Activated CD8-positive, alpha-beta memory T cell treated with anti-CD3 and anti-CD28 coated beads for 4 hours (primary cell): ENCODE results near the gene FIGNL1.
A peak's percentile ranks its signal among the peaks of the same experiment; 100 is the strongest.
"Not testable (repeated sequence)": the region's sequence is repeated elsewhere in the genome, so short reads cannot be mapped to it uniquely, and the experiment has no call there.

Source experiments
- DNase-seq, 2 donors: peaks; one replicate each; pipeline ENCODE4 v3.0.0-alpha.2; 2020; ENCODE audit warnings: low read depth in 2 of 2

FIGNL1 gene

DNA sequence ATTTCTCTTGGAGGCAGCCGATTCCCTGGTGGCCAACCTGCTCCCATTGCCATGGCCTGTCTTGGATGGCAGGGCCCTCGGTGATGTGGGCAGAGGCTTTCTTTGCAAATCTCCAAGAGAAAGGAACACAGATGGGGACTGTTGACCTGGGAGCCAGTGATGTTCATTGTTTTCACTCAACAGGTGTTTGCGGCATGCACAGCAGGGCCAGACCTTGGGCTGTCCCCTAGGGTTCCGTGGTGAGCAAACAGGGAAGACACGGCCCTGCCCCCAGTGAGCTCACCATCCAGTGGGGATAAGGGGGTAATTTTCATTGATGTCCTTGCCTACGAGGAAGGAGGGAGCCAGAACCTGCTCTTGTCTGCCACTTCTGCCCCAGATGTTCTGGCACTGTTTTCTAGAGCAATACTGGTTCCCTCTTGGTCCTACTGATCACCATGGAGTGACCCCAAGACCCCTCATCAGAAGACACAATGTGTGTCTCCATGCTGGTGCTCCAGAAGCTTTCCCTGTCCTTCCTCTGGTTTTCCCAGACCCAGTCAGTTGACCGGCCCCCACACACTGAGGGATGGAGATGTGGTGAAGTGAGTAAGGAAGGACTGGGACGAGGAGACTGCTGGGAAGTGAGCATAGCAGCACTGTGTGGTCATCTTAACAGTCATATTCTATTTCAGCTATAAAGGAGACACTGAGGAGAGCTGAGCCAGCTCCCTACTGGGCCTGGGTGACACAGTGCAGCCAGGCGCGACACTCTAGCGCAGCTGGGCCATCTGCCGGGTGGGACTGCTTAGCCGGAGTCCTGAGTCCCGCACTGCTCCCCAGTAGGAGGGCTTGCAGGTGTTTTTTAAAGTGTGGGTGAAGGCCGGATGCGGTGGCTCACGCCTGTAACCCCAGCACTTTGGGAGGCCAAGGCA, 20.4 kb upstream of the FIGNL1 start:
- DNase-seq: no peak

DNA sequence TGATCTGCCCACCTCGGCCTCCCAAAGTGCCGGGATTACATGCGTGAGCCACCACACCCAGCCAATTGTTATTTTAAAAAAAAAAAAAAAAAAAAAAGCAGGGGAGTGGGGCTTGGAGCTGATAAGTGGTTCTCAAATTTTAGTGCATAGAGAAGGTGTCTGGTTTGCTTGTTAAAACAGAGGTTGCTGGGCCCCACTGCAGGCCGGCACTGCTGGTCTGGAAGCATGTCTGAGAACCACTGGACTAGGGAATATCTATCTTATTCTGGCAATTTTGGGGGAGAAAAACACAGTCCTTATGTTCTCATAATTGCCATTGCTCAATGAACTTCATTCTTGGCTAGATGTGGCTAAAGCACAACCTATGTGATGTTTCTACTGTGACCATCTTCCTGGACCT, 19.0 kb upstream of the FIGNL1 start:
- DNase-seq: no peak

DNA sequence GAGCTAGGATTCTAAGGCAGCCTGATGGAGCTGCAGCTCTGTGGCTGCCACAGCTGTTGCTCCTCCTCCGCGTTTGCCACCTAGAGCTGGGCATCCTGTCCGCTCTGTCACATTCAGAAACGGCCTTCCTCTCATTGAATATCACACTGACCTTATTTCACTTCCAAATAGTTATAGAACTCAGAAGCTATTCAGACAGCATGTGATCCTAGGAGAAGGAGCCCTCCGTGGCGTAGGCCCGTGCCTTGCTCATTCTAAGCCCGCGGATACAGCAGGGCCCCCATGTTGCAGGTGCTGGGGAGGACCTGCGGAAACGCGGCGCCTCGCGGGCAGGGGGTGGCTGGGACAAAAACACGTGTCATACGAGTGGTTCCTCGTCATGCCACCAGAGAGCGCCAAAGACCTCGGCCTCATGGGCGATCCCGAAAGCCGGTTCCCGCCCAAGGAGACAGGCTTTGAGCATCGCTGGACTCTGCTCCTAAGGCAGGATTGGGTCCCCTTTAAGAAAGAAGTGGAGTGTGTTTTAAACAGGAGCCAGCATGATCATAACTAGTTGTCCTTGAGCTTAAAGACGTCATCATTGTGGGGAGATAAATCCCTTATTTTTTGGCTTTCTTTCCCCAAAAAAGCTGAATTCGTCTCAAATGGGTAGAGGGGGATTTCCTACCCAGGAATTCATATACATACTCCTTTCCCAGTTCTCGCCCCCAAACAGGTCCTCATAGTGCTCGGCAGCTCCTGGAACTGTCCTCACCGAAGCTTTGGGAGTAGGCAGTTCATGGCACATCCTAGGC, 17.9 kb upstream of the FIGNL1 start:
- peak; percentile 54 to 55 for DNase-seq

DNA sequence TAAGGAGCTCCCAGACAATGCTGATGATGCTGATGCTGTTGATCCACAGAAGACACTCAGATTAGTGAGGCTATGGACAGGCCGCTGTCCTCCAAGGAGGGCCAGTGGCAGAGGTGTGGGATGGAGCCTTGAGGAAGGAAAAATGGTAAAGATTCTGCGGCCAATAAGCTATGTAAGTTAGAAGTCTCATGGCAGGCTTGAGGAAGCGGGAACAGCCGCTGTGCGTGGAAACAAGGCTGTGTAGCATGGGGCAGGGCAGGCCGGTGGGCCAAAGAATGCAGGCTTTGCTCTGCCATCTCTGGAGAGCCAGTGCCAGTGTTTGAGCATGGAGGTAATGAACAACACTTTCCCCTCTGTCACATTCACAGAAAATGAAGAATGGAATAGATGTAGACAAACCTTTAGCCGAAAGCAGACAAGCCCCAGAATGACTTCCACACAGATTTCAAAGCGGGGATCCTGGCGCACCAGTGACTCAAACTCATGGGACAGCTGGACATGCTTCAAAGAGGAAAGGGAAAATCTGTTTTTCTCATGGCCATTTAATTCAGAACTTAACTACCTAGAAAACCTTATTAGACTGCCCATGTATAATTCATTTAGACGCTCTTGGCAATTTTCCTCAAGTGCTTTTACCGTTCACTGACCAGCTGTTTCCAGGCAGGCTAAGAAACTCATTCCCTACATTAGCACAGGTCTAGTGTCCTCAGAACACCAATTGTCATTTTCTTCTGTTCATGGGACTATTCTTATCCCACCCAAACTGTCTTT, 16.9 kb upstream of the FIGNL1 start:
- DNase-seq: no peak

DNA sequence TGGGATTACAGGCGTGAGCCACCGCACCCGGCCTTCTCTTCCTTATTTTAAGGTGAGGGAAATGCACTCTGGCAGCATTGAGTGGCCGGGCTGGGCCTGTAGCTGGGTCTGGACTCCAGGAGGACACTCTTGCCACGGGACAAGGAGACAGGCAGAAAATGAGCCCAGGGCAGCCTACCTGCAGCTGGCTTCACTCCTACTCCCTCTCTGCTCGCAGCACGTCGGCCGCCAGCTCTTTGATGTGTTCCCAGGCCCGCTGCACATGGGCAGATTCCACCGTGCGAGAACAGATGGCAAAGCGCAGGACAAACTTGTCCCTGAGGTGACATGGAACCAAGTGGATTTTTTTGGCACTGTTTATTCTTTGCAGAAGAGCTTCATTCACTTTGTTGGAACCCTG, 12.9 kb upstream of the FIGNL1 start:
- no peak for DNase-seq

DNA sequence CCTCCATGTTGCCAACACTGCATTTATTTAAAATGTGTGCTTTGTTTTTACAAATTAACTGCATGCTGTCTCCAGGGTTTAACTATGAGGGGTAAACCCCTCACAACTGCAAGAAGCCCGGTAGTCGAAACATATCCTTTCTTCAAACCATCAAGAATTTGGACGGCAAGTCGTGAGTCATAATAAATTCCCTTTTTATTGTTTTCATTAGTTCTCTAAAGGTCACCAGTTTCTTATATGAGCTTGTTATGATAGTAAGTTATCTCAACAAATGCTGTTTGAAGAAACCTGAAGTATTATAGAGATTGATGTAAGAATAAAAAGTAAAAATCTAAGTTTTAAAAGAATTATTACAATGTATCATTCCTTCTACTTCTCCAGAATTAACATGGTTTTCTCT, 12.2 kb upstream of the FIGNL1 start:
- DNase-seq: no peak

DNA sequence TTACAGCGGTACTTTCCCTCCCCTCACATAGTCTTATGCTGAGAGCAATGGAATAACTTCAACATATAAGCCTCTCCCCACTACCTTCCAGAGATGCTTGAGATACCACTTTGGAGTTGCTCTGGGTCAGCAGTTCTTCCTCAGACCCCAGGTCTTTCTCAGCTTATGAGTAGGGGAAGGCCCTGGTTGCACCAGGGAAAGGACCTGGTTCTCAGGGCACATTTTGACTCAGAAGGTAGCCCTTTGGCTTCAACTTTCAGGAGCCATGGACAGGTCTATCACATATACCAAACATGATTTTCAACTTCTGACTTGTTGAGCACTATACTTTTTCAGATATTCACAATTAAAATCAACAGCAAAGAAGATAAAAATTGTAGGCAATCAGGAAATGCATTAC, 11.5 kb upstream of the FIGNL1 start:
- no peak for DNase-seq

DNA sequence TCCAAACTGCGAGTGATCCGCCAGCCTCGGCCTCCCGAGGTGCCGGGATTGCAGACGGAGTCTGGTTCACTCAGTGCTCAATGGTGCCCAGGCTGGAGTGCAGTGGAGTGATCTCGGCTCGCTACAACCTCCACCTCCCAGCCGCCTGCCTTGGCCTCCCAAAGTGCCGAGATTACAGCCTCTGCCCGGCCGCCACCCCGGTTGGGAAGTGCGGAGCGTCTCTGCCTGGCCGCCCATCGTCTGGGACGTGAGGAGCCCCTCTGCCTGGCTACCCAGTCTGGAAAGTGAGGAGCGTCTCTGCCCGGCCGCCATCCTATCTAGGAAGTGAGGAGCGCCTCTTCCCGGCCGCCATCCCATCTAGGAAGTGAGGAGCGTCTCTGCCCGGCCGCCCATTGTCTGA, 9.0 kb upstream of the FIGNL1 start:
- DNase-seq: not testable (repeated sequence)

DNA sequence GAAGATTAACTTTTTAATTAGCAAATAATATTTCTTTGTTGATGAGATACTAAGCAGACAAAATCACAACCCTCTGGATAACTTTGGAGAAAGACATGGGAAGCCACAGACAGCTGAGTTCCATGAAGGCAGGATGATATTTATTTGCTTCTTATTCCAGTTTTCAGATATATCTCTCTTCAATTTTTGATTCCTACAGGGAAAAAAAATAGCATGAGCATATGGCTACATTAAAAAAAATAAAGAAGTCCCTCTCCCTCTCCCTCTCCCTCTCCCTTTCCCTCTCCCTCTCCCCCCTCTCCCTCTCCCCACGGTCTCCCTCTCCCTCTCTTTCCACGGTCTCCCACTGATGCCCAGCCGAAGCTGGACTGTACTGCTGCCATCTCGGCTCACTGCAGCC, 8.5 kb upstream of the FIGNL1 start:
- not testable (repeated sequence) for DNase-seq

DNA sequence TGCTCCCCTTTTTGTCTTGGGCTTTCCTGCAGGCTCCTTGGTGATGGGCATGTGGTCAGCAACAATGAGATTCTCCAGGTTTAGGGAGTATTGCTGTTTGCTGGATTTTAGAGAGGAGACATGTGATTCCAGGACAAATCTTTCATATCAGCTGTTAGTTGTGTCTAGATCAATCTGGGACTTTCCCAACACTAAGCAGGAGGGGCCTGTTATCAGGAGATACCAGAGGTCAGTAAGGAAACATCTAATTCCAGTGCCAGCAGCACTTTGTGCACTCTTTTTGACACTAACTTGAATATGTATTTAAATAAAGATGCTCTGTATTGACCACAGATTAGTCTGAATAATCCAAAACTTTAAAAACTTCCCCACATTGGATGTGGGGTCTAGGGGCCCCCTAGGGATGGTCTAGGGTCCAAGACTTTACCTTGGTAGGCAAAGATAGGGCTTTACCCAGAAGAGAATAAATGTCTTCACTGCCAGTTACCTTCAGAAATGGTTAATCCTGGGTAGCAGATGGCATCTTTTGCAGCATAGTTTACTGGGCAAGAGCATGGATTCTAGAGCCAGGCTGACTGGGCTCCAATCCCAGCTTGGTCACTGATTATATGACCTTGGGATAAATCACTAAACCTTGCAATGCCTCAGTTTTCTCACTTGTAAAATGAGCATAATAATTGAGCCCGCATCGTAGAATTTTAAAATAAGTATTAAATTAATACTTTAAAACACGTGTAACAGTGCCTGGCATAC, 6.4 kb upstream of the FIGNL1 start:
- no peak for DNase-seq

DNA sequence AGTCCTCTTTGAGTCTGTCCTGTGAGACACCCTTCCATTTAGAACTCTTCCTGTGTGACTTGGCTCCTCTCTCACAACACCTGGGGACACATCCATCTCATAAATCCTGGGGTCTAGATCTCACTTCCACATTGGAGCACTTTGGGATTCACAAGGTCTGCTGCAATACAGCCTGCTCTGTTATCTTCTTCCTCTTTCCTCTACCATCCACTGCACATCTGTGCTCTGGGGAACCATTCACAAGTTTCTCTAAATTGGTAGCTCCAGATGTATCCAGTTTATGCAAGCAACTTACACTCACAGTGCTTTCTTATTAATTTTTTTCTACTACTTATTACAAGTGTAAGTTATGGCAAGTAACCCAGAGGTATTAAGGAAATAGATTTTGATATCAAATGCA, 5.5 kb upstream of the FIGNL1 start:
- DNase-seq: no peak

DNA sequence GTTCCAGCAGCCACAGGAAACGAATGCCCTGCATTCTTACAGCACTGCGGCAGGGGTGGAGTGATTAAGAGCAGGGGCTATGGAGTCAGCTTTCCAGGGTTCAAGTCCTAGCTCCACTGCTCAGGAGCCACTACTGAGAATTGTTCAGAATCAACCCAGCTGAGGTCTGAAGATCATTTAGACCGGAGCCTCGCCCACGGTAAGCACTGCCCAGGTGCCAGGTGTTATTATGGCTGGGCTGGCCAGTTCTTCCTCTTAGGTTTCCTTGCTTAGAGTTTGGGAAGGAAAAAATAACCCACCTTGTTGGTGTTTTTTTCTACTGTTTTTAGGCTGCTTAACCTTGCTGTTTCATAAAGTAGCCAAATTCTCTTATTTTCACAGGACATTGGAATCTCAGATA, 4.8 kb upstream of the FIGNL1 start:
- DNase-seq: no peak

DNA sequence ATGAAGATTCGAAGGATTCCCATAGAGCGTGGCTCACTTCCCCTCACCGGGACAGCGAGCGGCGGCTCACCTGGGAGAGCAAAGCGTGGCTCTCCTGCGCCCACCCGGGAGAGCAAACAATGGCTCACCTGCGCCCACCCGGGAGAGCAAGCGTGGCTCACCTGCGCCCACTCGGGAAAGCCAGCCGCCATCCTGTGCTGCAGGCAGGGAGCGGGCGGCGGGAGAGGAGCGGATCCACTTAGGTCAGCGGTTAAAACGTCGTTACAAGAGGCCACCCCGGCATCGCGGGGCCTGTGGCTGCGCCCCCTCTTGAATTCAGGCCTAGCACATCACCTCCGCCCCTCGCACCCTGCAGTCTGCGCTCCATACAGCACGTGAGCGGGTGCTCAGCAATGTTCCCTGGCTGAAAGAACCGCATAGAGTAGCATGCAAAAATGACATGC, 461 bp upstream of the FIGNL1 start:
- no peak for DNase-seq

DNA sequence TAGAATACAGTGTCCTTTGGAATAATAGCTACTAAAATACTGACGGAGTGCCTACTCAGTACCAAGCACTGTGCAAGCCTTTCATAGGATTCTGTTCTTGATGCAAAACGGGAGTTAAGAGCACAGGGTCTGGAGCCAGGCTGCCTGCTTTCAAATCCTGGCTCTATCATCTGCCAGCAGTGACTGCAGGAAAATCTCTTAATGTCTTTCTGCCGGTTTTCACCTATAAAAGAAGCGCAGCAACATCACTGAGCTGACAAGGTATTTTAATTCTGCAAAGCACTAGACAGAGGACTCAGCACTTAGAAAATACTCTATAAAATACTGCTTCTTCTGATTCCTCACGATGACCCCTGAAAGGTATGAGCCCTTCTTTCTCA, 659 bp downstream of the FIGNL1 start:
- DNase-seq: no peak

DNA sequence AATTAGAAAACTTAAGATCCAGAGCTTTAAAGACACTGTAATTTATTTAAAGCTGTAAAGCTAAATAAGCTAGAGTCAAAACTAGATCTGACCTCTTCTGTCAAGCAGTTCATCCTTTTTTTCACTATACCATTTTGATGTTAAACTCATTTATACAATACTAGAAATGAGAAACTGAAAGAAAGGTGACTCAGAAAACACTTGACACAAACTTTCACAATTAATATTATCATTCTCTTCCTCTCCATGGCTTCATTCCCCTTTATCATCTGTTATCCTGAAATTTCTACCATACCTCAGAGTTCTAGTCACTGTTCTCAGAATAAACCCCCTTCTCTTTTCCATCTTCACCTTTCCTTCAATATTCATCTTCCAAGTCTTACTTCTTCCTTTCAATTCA, 1.3 kb downstream of the FIGNL1 start:
- no peak for DNase-seq

DNA sequence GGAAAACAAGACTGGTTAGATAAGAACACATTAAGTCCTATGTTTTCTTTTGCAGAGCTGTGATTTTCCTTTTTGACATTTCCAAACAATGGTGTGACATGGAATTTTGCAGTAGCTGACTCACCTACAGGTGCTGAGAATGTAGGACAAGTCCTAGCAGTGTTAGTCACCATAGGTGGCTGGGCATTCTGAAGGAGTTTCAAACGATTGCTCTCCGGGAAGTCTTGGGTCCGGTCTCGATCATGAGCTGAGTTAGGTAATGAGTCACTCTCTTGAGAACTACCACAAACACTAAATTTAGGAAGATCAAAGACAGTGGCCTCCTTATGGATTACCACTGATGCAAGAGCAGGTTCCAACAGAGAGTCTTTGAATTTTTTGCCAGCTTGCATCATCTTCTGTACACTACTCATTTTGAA, 3.6 kb downstream of the FIGNL1 start:
- no peak for DNase-seq

DNA sequence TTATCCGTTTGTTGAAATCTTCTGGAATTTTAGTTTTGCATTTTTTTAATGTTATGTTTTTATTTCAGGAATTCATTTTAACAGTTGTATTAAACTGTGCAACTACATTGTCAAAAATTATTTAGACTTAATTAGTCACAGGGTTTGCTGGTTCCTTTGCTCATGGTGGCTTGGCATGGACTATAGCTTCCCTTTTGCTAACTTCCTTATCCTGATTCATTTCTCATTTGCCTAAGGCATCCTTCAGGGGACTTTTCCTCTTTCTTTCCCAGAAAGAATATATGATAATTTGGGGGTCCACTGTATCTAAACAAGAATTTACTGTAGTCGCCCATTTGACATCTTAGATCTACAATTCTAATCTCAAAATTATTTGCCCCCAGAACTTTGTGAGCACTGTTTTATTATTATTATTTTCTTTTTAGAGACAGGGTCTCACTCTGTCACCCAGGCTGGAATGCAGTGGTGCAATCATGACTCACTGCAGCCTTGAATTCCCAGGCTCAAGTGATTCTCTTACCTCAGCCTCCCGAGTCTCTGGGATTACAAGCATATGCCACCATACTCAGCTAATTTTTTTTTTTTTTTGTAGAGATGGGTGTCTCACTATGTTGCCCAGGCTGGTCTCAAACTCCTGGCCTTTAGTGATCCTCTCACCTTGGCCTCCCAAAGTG, 13.9 kb downstream of the FIGNL1 start:
- DNase-seq: no peak

DNA sequence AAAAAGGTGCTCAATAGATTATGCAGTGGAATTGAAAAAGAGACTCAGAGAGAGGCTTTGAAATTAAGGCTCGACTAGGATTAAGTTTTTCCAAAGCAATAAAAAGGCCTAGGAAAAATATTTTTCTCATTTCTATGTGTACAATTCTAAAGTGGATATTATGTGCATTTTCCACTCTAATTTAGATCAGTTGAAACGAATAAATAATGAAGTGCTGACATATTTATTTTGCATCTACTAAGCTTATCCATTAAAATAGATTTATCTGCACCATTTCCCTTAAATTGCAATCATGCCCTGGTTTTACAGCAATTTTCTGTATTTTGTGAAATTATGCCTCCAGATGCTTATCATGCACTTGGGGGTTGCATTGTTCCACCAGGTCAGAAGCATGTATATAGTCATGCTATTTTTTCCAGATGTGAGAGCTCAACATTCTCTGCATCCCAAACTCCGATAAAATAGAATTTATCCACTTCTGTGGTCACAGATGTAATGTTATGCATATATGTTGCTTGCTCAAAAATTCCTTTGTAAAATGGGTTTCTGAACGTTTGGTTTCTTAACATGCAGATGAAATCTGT, 18.3 kb downstream of the FIGNL1 start:
- no peak for DNase-seq

DNA sequence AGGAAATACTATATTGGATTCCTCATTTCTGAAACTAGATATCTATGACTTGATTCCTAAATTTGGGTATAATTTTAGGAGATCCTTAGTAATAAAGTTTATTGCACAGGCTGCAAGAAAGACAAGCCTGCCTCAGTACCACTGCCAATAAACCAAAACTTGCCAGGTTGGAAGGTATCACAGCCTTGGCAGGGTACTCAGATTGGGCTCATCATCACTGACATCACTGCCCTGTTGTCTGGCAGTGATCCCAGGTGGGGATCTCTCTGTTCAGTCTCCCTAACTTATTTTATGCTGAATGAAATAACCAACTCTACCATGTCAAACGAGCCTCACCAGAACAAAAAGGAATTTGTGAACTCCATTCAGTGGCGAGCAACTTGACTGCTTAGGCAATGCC, 18.8 kb downstream of the FIGNL1 start:
- no peak for DNase-seq

DNA sequence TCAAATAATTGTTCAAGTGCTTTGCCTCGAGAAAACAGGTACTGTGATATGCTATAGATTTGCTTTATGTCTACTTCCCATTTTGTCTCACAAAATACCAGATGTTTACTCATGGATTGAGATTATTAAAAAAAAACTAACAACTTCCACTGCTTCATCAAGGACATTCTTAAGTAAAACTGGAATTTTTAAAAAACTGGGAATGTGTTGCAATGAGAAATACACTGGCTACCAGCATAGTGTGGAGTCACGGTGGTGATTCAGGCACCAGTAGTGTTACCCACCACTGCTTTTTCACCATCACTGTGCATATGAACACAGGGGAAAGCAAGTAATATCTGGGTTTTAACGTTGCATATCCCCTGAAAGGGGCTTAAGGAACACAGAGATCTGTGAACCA, 21.2 kb downstream of the FIGNL1 start:
- no peak for DNase-seq

DNA sequence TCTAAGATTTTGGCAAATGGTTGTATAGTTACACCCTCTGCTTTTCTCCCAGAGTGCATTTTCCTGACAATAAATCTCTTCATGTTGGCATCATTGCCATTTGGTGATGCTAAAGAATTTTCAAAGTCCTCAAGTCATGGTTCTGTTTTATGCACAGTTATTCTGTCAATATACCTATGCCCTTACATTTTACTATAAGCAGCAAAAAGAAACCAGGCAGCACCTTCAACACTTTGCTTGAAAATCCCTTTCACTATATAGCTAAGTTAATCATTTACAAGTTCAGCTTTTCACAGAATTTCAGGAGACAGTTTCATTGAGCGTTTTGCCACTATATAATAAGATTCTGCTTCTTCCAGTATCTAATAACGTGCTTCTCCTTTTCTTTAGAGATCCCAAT, 22.6 kb downstream of the FIGNL1 start:
- DNase-seq: no peak
